ENCODE results near the gene ASB11.
"Not testable (repeated sequence)": the region's sequence is repeated elsewhere in the genome, so short reads cannot be mapped to it uniquely, and the experiment has no call there.

ASB11 gene, protein sequence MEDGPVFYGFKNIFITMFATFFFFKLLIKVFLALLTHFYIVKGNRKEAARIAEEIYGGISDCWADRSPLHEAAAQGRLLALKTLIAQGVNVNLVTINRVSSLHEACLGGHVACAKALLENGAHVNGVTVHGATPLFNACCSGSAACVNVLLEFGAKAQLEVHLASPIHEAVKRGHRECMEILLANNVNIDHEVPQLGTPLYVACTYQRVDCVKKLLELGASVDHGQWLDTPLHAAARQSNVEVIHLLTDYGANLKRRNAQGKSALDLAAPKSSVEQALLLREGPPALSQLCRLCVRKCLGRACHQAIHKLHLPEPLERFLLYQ

DNA sequence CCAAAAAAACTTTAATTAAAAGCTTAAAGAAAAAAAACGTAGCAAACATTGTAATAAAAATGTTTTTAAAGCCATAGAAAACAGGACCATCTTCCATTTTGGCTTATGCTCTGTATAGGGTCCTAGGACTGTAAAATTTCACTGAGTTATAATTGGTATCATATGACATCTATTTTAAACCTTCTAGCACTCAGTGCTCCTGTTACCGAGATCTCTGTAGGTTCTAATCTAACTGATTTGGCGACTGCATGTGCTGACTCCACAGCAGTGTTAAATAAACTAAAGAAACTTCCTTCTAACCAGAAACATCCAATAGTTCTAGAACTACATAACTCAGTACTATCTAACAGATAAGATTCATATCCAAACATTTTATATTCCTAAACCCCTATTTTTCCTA lies at the start of gene ASB11:
TSS of gene ASB11 (minus strand) at position 132 of the 400 bp plus-strand sequence. CDS start at position 97, 35 bp downstream.
- DNase-seq, result no peak

DNA sequence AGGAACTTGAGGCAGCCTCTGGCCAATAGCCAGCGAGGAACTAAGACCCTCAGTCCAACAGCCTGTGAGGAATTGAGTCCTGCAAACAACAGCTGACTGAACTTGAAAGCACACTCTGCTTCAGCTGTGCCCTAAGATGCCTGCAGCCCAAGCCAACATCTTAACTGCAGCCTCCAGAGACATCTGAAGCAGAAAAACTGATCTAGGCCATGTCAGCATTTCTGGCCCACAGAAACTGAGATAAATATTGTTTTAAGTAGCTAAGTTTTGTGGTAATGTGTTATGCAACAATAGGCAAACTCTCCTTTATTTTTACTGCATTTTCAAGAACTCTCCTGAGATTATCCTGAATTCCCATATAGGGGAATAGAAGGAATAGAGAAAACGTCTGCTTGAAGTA lies 44.3 kb upstream of the ASB11 start:
- DNase-seq, result no peak

DNA sequence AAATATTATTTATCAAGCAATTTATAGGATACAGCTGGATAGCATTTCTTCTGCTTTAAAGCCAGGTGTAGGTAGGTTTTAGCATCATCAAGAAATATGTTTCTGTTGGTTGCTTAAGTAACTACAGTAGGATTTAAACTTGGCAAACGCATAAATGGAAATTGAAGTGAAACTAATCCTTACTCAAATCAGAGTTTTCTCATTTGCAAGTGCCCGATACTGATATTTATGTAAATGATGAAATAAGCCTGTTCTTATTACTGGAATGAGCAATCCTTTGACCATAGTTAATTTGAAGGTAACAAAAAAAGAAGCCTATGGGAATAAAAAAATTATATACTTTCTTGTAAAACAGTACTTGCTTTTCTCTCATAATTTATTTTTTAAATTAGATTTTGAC lies 43.1 kb upstream of the ASB11 start:
- DNase-seq, result no peak

DNA sequence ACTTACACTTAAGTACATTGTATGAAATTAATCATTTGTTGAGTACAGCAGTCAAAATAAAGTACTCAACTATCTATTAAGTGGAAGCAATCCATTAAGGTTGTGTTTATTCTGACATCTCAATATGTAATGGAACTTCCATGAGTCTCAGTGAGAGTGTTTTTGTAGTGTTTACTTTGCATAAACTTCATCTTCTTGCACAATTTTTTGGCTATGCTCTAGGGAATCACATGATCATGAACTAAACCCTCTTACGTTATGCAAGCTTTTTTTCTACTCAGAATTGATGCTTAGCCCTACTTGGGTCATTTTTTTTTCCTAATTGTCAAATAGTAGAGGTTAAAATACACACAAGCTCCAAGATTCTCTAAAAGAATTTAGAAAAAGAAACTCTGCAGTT lies 41.0 kb upstream of the ASB11 start:
- DNase-seq, result no peak

DNA sequence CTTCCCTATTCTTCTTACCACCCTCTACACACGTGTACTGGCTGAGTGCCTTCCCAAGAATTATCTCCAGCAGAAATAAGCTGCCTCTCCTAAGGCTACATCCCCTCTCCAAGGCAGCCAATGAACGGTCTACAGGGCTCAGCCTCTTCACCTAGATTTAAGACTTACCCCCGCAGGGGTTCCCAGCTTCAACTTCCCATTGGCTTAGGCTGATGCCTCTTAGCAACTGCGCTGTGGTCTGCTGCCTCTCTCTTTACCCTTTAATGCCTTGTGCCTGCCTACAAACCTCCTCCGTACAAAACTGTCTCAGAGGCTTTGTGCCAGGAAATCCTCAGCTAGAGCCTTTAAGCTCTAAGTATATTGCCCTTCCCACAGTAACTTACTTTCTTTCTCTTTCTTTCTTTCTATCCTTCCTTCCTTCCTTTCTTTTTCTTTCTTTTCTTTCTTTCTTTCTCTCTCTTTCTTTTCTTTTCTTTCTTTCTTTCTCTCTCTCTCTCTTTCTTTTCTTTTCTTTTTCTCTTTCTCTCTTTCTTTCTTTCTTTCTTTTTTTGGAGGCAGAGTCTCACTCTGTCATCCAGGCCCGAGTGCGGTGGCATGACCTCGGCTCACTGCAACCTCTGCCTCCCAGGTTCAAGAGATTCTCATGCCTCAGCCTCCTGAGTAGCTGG lies 35.0 kb upstream of the ASB11 start:
- DNase-seq, result no peak

DNA sequence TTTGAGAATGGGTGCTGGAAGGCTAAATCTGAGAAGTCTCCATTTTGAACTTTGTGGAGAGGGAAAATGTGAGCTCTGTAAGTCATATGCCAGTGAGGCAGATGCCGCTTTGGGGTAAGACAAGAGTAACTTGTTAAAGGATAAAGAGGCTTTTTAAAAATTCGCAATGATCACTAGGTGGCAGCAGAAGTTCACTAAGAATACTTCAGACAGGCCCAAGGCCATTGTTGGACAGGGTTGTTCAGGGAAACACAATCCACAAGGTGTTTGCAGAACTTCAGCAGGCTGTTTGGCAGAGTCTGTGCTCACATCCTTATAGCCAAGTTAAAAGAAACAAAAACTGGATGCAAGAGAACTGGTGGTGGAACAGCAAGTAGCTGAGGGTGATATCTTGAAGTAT lies 33.6 kb upstream of the ASB11 start:
- peak; percentile 37 for DNase-seq

DNA sequence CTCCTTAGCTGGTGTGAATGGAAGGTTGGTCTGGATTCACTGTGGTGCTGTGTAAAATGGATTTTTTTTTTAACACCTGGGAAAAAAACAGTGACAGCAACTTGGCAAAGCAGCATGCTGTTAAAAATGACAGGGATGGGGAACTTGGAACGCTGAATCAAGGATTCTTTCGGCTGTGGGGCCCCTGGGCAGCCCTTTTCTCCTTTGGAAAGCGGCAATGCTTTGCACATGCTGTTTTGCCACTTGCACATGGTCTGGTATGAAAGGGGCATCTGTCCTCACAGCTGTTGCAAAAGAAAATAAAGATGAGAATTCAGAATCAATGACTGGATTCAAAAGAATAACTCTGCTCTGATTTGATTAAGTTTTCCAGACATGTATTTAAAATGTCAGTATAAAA lies 30.5 kb upstream of the ASB11 start:
- DNase-seq, result no peak

DNA sequence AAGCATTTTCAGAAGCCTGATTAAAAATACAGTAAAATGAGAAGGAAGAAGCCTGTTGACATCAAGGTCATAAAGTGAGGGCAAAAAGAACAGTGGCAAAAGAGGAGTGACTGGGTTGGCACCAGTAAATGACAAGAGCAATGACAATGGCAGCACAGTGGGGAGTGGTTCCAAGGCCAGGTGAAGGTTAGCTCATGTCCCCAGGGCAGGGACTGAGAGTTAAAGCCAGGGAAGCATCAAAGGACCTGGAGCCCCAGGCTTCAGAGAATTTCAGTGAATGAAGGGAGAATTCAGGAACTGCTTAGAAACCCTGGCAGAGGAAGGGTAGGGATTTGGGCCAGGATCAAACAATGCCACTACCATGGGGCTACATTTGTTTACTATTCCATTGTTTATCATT lies 28.7 kb upstream of the ASB11 start:
- no peak for DNase-seq

DNA sequence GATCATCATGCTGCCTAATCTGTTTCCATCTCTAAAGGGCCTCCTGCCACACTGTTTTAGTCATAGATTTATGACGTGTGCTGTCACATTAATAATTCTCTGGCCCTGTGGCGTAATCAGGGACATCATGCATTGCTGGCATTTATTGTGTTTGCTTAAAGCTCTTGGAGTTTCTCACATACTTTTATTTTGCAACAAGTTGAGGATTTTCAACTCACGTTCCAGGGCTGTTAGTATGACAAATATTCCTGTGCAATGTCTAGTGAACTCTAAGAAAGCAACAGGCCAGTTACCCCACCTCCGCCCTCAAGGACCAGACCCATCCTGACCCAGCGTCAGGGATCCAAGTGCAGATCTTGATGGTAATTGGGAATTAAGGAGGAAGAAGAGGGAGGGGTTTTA lies 27.6 kb upstream of the ASB11 start:
- DNase-seq, result no peak

DNA sequence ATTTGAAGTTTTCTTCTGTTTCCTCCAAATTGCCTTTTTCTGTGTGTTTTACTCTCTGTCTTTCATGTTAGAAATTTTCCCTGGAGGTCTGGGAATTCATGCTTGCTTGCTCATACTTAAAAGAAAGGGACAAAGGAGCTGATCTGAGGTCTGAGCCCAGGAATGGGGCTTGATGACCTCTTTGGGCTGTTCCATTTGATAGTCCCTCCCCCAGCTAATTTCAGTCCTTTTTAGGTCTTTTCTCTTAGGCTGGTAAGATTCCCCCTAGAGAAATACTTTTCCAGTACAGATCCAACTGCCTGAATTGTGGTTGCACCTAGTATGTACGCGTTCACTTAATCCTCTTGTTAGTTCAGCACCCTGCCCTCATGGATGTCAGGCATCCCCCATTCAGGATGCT lies 25.4 kb upstream of the ASB11 start:
- no peak for DNase-seq

DNA sequence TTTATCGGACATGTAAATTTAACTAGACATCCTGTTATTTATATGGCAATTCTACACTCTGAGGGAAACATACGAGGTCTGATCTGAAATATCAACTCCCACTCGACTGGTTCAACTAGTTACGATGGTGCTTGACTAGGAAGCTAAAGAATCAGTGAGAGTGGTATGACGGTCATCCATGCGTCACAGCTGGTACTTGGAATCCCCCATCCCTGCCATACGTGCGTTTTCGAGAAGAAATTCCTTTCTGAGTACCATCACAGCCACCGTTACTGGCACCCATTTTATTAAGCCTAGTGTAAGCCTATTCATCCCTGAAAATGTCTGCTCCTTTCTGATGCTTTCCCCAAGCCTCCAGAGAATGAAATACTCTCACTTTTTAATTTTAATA lies 20.6 kb upstream of the ASB11 start:
- DNase-seq, result peak; percentile 69

DNA sequence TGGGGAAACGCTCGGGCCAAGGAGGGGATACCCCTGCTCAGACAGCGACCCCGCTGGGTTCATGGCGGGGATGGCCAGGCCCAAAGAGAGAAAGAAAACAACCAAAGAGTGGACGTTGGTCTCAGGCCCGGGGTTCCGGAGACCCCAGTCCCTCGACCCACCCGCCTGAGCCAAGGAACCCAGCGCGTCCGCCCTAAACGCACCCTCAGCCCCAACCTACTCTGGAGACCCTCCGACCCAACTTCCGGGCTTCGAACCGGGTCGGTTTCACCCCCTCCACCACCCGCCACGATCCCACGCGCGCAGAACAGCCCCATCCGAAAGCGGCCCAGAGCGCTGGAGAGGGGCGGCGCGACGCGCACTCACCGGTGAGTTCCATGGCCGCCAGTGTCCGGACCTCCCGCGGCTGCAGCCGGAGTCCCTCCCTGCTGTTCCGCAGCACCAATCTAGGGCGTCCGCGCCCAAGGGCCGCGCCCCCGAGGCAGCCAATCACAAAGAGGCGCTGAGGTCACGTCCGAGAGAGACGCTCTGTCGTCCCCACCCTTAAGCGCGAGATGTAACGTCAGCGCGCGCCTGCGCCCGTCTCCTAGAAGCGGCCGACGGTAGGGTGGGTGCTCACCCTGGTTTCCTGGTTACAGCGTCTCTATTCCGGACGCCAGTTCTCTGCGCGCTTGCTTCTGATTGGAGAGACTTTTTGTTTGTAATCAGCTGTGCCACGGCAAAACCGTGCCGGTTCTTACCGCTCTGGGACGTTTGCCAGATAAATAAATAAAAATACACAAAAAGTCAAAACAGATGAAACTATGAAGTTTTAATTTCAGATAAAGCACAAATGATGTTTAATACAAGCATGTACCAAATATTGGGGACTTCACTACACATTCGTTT lies 19.9 kb upstream of the ASB11 start, which contains the start of gene PIGA:
TSS of gene PIGA (minus strand) at position 389 of the 888 bp plus-strand sequence. CDS start 3,593 bp downstream, outside the sequence.
- DNase-seq, result peak; percentile 94

DNA sequence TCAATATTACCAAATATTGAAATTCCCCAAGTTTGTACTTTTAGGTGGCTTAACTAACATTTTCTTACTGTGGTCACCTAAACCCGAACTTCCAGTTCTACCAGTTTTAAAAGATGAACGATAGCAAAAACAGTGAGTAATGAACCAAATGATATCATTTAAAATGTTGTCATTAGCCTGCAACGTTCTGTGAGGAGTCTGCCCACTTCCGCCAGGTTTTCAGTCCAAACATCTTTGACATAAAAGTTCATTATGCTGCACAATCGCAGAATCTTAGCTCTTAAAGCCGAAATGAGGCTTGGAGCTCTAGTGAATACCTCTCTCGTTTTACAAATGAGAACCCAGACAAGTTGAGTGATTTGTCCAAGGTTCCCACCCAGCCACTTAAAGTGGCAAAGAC lies 19.1 kb upstream of the ASB11 start:
- DNase-seq, result peak; percentile 49

DNA sequence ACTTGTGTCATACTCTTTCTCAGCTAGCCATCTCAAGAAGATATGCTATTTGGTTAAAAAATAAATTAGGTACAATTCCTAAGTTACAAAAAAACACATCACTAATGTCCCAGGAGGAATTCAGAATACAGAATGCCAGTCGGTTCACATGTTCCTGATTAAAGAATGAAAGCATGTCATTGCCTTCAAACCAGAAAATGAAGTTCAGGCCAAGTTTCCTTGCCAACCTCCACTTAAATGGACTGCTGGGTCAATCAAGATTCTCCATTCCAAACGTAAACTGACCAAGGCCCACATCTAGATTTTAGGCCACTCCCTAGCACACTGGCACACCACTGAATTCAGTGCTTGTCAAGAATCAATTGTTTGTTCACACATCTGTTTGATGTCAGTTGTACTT lies 13.4 kb upstream of the ASB11 start:
- DNase-seq, result no peak

DNA sequence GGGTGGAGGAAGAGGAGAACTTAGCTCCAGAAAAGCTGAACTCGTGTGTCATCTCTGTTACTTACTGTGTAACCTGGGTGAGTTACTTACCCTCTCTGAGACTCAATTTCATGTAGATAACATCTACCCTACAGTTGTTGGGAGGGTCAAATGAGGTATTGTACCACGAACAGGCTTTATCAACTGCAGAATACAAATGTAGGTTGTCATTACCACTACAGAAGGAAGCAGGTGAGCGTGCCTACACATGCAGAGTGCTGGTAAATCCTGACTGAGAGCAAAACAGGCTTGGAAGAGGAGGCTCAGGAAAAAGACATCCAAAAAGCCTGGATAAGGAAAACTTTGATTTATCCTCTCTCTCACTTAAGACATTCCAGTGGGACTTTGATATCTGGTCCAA lies 12.7 kb upstream of the ASB11 start:
- no peak for DNase-seq

DNA sequence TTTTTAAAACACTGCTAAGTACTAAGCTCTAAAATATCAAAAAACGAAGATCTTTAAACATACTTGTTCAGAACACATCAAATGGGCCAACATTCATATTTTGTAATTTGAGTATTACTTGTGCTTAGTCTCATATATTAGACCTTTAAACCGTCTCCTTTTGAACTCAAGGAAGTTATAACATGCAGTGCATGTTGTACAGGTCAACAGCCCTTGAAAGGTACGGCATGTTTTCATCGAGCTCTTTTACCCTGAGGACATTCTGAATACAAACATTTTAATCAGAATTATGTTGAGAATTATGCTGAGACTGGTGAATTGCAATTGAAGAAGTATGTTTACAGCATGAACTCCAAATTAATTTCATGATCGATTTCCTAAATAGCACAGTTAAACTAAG lies 7.0 kb upstream of the ASB11 start:
- DNase-seq, result no peak

DNA sequence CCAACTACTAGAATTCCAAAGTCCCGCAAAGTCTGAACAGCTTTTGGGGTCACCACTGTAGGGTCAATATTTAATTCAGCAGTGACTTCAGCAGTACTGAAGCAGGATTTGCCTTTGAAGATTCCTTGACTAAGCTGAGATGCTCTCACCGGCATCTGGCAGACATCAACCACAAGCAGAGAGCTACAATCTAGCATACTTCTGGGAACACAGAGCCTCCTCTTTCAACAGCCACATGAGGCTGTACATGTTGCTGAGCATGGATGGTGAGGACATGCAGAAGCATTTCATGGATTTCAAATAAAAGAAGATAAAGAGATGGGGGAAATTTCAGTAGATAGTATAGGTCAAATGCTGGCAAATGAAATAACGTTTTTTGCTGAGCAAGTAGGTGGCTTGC lies 6.6 kb upstream of the ASB11 start:
- no peak for DNase-seq

DNA sequence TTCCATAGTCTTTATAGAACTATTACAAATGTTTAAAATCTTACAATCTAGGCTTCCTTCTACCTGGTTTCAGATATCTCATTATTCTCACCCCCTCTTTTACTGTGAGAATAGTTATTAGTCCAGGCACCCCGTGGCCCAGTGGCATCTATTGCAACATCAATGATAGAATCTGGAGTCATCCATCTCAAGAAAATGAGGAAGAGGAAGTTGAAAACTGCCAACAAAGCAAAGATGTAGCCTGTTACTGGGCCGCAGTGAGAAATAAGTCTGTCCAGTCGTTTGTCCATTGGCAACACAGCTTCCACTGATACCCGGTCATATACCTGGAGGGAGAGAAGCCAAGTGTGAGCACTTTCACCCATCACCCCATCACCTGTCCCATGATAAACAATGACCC lies 6.0 kb upstream of the ASB11 start:
- peak; percentile 1 for DNase-seq

DNA sequence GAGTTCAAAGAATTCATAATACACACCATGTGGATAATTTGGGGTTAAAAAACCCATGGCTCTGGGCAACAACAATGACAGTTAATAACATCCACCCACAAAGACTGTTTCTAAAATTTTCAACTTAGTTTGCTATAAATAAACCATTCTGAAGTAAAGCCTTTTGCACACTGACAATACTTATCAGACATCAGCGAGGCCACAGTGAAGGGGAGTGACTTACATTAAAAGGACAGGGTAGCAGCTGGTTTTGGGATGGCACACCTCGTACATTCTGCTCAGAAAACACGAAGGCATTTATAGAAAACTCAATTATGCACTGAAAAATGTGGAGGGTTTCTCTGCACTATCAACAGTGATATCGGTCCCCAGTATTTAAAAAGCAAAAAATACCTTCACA lies 4.9 kb upstream of the ASB11 start:
- DNase-seq, result no peak

DNA sequence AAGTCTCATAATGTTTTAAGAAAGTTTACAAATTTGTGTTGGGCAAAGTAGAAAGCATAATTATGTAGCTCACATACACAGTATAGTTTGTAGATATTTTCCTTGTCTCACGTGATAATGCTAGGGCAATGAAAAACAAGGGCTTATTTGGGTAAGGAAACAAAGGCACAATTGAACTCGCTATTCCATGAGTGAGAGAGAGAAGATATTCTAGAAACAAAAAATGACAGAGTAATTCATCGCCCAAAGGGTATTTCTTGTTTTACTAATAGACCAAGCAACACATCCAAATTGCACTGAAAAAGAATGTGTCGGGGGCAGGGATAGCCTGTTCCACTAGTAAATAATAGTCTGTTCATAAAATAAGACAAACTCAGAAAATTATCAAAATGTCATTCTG lies 3.6 kb upstream of the ASB11 start:
- DNase-seq, result no peak

DNA sequence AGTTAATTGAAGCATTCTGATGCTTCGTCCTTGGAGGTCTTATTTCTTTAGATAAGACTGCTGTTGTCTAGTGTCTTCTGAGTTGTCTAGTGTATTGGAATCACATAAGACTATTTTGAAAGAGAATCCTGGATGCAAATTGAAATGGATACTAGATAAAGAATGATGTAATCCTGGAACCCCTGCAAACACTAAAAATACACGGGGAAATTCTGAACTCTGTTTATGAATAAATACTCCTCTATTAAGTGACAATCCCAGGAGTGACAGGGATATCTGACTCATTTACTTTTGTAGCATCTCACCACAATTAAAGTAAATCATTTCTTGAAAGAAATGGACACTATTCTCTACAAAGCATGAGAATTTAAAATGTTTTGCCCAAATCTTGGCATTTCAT lies 968 bp downstream of the ASB11 start:
- DNase-seq, result no peak

DNA sequence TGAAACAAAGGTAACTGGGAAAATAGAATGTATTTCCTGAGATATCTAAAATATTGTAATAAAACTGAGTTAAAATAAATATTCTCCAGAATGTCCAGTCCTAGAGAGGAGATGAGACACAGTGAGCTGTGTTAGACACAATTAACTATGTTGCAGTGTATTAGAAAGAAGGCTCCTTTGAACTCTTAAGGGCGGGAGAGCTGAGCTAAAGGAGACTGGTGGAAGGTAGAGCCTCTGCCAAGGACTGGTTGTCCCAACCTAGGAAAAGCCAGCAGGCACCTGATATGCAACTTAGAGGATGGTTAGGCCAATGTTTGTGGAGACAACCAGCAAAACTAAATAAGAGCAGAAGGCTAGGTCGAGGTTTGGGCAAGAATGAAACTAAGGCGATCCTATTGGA lies 4.3 kb downstream of the ASB11 start:
- DNase-seq, result no peak

DNA sequence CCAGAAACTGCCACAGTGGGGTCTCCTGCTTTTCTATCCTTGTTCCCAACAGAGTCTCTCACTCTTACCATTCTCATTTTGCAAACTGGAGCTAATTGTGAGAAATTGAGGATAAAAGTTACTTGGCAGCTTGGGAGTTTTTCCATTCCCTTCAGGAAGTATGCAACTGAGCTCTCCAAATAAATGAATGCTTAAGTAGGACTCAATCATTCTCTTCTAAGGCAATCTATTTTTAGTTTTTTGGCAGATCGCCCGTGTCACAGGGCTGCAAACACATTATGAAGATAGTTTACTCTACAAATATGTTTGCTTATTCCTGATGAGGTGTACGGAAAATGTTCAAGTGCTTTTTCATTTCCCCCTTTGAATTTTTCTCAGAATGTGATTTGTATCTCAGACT lies 5.3 kb downstream of the ASB11 start:
- DNase-seq, result no peak

DNA sequence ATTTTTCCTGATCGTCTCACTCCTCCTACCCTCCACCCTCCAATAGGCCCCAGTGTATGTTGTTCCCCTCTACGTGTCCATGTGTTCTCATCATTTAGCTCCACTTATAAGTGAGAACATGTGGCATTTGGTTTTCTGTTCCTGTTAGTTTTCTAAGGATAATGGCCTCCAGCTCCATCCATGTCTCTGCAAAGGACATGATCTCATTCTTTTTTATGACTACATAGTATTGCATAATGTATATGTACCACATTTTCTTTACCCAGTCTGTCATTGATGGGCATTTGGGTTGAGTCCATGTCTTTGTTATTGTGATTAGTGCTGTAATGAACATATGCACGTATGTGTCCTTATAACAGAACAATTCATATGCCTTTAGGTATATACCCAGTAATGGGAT lies 9.5 kb downstream of the ASB11 start:
- not testable (repeated sequence) for DNase-seq

Measured in CD4-positive, alpha-beta T cell treated with Interleukin-10 for 1 hour (primary cell).